Hepatocyte (in vitro differentiated cells): Measurements from ENCODE around the gene TSTD2. TPM values are rescaled to one million over a fixed set of nuclear protein-coding genes. Genes with fewer than 3 reads are reported as not detected.
A peak's percentile ranks its signal among the peaks of the same experiment; 100 is the strongest.

Experiments
- DNase-seq: peaks from one replicate; pipeline ENCODE4 v3.0.0-alpha.2; 2016; ENCODE audit warnings: low spot score
- H2AFZ ChIP-seq: fragments of 200-600 bp; sonication (generic); 2 replicates; pipeline ENCODE4 v1.6.0; 2016; ENCODE audit warnings: antibody characterized with exemption, mild to moderate bottlenecking
- H3K27ac ChIP-seq: fragments of 200-600 bp; sonication (generic); 2 replicates; pipeline ENCODE4 v1.5.1; 2016; ENCODE audit warnings: mild to moderate bottlenecking
- H3K27me3 ChIP-seq: fragments of 200-600 bp; sonication (generic); 2 replicates; pipeline ENCODE4 v1.6.1; 2016
- H3K36me3 ChIP-seq: fragments of 200-600 bp; sonication (generic); replicated peaks from 2 replicates; pipeline ENCODE4 v1.5.1; 2016; ENCODE audit warnings: low read depth; ENCODE audit not compliant: insufficient read depth
- H3K4me1 ChIP-seq: fragments of 200-600 bp; sonication (generic); 2 replicates; pipeline ENCODE4 v1.5.1; 2016; ENCODE audit warnings: mild to moderate bottlenecking, moderate library complexity; ENCODE audit not compliant: insufficient read depth
- H3K4me2 ChIP-seq: fragments of 200-600 bp; sonication (generic); 2 replicates; pipeline ENCODE4 v1.6.0; 2016
- H3K4me3 ChIP-seq: fragments of 200-600 bp; sonication (generic); 2 replicates; pipeline ENCODE4 v1.5.1; 2016; ENCODE audit warnings: mild to moderate bottlenecking
- H3K79me2 ChIP-seq: fragments of 200-600 bp; sonication (generic); 2 replicates; pipeline ENCODE4 v1.6.0; 2017; ENCODE audit warnings: mild to moderate bottlenecking
- H3K9me2 ChIP-seq: fragments of 200-600 bp; sonication (generic); replicated peaks from 2 replicates; pipeline ENCODE4 v1.6.0; 2017; ENCODE audit warnings: mild to moderate bottlenecking; ENCODE audit not compliant: insufficient read depth
- H3K9me3 ChIP-seq: fragments of 200-600 bp; sonication (generic); 2 replicates; pipeline ENCODE4 v1.5.1; 2016; ENCODE audit warnings: low read depth, mild to moderate bottlenecking
- H4K20me1 ChIP-seq: fragments of 200-600 bp; sonication (generic); 2 replicates; pipeline ENCODE4 v1.6.0; 2016; ENCODE audit warnings: mild to moderate bottlenecking; ENCODE audit not compliant: insufficient read depth, poor library complexity, severe bottlenecking
- CTCF ChIP-seq: fragments of 200-600 bp; sonication (generic); IDR thresholded peaks from 2 replicates; pipeline ENCODE4 v1.5.1; 2016; ENCODE audit warnings: antibody characterized with exemption, mild to moderate bottlenecking; ENCODE audit not compliant: poor library complexity
- EZH2 ChIP-seq: fragments of 200-600 bp; sonication (generic); IDR thresholded peaks from 2 replicates; pipeline ENCODE4 v1.6.1; 2016; ENCODE audit warnings: antibody characterized with exemption, mild to moderate bottlenecking, borderline replicate concordance
- EZH2phosphoT487 ChIP-seq: fragments of 200-600 bp; sonication (generic); IDR thresholded peaks from one replicate; pipeline ENCODE4 v1.6.1; 2018; ENCODE audit warnings: antibody characterized with exemption, mild to moderate bottlenecking, low read depth, moderate library complexity; ENCODE audit not compliant: unreplicated experiment, severe bottlenecking
- WGBS: methylation state at CpG from one replicate; pipeline ENCODE4 v1.1.6; 2016; ENCODE audit warnings: low lambda C conversion rate; ENCODE audit errors: missing lambda C conversion rate; 5-methylcytosine and 5-hydroxymethylcytosine counted together
- polyA plus RNA-seq: library from polyadenylated mRNA; unstranded; fragments of >200 nt; fragmentation: Nextera tagmentation; extraction: Ambion mirVana; gene quantifications from 2 replicates; pipeline ENCODE4 v1.2.1, GENCODE V29; 2016
- total RNA-seq: library from RNA; depleted of rRNA; stranded (reverse); fragments of >200 nt; gene quantifications from 2 replicates; pipeline ENCODE4 v1.2.3, GENCODE V29; 2014

Gene TSTD2
- total and polyA plus RNA-seq, 2 experiments from 2014 or later, result 4.3 to 19.0 TPM

GRCh38 chr9:97617939-97618416 lies 15.2 kb downstream of the TSTD2 start:
- TF ChIP-seq CTCF (no peak), EZH2 (no peak), EZH2phosphoT487 (no peak)
- no peaks in the 10 kb centered on the region for H3K4me1 ChIP-seq
- H3K9me3 ChIP-seq, result no peaks in the 10 kb centered on the region
- no peak overlapping the region for H3K4me3 ChIP-seq
- H3K27me3 ChIP-seq, result no peaks in the 10 kb centered on the region
- DNase-seq, result no peak
- H2AFZ ChIP-seq, result no peak overlapping the region
- no peaks in the 10 kb centered on the region for H3K9me2 ChIP-seq
- H3K36me3 ChIP-seq, result no peaks in the 10 kb centered on the region
- H4K20me1 ChIP-seq, result no peaks in the 10 kb centered on the region
- H3K27ac ChIP-seq, result no peak overlapping the region
- no peaks in the 10 kb centered on the region for H3K79me2 ChIP-seq
- no peak overlapping the region for H3K4me2 ChIP-seq
- WGBS, result 97% methylated on average over 1 of the region's 1 CpG

GRCh38 chr9:97615439-97616072 lies 17.6 kb downstream of the TSTD2 start:
- Histone ChIP-seq H3K9me2 (no peaks in the 10 kb centered on the region), H3K4me2 (no peak overlapping the region), H3K27ac (no peak overlapping the region), H3K79me2 (no peaks in the 10 kb centered on the region), H3K36me3 (no peaks in the 10 kb centered on the region), H4K20me1 (no peaks in the 10 kb centered on the region), H3K4me1 (no peaks in the 10 kb centered on the region), H3K27me3 (no peaks in the 10 kb centered on the region), H3K4me3 (no peak overlapping the region), H2AFZ (no peak overlapping the region), H3K9me3 (no peaks in the 10 kb centered on the region)
- peak; percentile 79 for DNase-seq
- TF ChIP-seq CTCF (peak; percentile 93), EZH2phosphoT487 (no peak), EZH2 (no peak)

- Histone ChIP-seq H3K4me3 (no peak overlapping the region), H3K9me2 (no peaks in the 10 kb centered on the region), H3K4me2 (no peak overlapping the region), H3K4me1 (no peaks in the 10 kb centered on the region), H3K36me3 (no peaks in the 10 kb centered on the region), H4K20me1 (no peaks in the 10 kb centered on the region), H2AFZ (no peak overlapping the region), H3K79me2 (no peaks in the 10 kb centered on the region), H3K27me3 (no peaks in the 10 kb centered on the region), H3K9me3 (no peaks in the 10 kb centered on the region), H3K27ac (no peak overlapping the region)
- WGBS, result 99% methylated on average over 17 of the region's 17 CpGs
- TF ChIP-seq EZH2phosphoT487 (no peak), CTCF (no peak), EZH2 (no peak)
- no peak for DNase-seq
Measured at GRCh38 chr9:97604901-97605645, 28.1 kb downstream of the TSTD2 start.
